Hippocampal formation (tissue), 2 donors: ENCODE results near the gene TPTE2.
"Not testable (repeated sequence)": the region's sequence is repeated elsewhere in the genome, so short reads cannot be mapped to it uniquely, and the experiment has no call there.

Source experiments
- DNase-seq, 2 donors: peaks; one replicate each; lab custom pipeline; 2025; lab: John Stamatoyannopoulos, UW

TPTE2 gene

GRCh38 chr13:19561127-19561582, at the start of gene TPTE2:
TSS of gene TPTE2 (minus strand) at chr13:19561532. CDS start at chr13:19503234, 58,298 bp downstream.
- not testable (repeated sequence) for DNase-seq

DNA sequence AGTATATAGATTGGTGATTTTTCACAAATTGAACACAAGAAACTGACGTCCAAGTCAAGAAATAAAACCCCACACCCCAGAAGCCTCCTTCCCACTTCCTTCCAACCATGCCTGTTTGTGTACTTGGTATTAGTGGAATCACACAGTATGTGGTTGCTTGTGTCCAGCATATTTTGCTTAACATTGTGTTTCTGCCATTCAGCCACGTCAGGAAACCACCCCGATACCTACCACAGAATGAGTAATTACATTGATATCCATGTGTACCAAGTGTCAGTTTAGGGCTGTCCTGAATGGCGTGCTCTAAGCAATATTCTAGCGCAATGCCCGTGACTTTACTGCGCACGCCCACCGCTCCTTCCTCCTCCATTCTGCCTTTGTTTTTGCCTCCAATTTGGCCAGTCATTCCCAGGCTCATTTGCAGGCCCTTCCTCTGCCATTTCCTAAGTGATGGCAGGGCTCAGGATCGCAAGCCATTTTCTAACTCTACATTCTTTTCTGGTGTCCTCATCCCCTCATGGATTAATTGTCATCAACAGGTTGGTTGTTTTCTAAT, 46.3 kb upstream of the TPTE2 start:
- no peak for DNase-seq

- no peak for DNase-seq
Measured at GRCh38 chr13:19606737-19607136, 45.4 kb upstream of the TPTE2 start.

GRCh38 chr13:19606152-19606551, 44.8 kb upstream of the TPTE2 start:
- DNase-seq, result no peak

DNA sequence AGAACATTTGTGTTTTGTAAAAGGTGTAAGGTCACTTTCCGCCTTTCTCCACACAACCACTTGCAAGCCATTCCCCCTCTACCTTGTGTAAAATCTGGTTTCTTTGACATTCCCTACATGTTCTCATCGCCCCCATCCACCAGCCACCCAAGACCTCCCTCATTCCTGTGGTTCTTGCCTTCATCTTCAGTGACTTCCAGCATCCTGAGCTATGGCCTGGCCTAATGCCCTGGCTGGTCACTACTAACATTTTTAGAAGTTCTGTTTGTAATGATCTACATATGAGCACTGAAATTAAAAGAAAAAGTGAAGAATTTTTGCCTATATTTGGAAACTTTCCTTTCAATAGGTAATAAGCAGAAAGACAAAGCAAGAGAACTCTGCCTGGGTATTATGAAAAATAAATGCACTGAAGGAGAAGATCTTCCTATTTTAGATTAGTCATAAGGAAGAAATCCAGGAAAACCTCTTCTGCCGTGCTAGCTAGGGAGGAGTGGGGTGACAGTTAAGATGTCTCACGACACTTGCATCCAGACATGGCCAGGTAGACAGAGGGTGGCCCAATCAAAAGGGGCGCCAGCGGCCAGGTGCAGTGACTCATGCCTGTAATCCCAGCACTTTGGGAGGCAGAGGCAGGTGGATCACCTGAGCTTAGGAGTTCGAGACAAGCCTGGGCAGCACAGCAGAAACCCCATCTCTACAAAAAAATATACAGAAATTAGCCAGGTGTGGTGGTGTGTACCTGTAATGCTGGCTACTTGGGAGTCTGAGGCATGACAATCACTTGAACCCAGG, 44.0 kb upstream of the TPTE2 start:
- DNase-seq, result no peak

DNA sequence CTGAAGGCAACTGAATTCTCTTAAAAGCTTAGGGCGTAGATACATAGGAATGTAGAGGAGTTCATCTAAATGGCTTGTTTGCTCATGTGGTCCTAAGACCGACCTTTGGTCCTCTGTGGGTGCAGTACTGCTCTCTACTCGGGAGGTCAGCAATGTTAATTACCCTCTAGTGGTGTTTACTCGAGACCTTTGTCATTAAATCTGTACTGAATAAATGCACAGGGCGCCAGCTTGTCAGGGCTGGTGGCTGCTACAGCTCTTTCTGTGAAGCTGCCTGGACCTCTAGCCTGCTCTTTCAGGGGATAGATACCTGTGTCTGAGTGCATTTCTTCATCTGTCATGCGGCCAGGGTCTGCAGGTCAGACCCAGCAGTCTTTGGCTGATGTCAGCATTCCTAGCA, 43.0 kb upstream of the TPTE2 start:
- no peak for DNase-seq

- no peak for DNase-seq
Measured at GRCh38 chr13:19601749-19602725, 40.7 kb upstream of the TPTE2 start.

DNA sequence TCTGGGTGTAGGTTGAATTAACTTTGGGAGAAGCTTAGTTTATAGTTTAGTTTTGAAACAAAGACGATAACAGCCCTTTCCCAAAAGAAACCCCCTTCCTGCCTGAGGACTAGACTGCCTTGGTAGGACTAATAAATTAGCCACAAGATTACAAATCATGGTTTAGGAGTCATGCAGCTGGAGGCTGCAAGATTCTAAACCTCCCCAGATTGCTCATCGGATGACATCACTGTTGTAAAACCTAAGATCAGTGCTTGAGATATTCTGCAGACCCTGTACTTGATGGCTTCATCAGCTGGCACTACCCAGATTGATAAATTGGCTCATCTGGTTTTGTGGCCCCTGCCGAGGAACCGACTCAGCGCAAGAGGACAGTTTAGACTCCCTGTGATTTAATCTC, 36.2 kb upstream of the TPTE2 start:
- DNase-seq, result no peak

- no peak for DNase-seq
Measured at GRCh38 chr13:19596960-19597361, 35.6 kb upstream of the TPTE2 start.

GRCh38 chr13:19596086-19596485, 34.8 kb upstream of the TPTE2 start:
- no peak for DNase-seq

DNA sequence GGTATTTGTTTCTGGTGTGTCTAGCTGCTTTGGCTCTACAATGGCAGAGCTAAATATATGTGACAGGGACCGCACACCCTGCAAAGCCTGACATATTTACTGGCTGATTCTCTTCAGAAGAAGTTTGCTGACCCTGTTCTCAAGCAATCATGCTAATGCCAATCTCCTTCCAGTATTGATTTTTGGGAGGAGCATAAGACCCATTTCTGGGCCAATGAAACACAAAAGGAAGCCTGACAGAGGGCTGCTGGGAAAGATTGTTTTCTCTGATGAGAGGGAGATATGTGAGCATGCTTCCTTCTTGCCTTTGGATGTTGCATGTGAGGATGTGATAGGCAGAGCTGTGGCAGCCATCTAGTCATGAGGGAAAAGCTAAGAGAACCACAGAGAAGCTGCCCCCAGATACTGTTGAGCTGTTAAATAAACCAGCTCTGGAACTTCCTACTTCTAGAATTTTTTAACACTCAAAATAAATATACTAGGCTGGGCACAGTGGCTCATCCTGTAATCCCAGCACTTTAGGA, 31.4 kb upstream of the TPTE2 start:
- DNase-seq, result no peak

- no peak for DNase-seq
Measured at GRCh38 chr13:19591864-19592263, 30.5 kb upstream of the TPTE2 start.

DNA sequence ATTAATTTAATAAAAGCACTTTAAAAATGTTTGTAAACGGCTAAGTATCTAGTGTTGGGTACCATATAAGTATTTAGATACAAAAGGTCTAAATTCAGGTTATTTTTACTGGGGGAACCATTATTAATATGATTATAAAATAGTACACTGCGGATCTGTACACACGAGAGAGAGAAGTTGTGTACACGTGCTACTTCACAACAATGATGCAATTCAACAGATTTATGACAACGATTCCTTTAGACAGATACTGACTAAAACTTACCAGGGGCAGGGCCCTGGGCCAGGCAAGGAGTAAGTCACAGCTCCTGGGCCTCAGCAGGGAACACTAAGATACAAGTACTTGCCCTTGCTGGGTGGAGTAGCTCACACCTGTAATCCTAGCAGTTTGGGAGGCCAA, 29.1 kb upstream of the TPTE2 start:
- DNase-seq, result no peak

GRCh38 chr13:19589312-19589711, 28.0 kb upstream of the TPTE2 start:
- no peak for DNase-seq

- DNase-seq, result peak in 1 of 2 donors; percentile 19
Measured at GRCh38 chr13:19587635-19588300, 26.4 kb upstream of the TPTE2 start.

- DNase-seq, result no peak
Measured at GRCh38 chr13:19586904-19587634, 25.7 kb upstream of the TPTE2 start.

DNA sequence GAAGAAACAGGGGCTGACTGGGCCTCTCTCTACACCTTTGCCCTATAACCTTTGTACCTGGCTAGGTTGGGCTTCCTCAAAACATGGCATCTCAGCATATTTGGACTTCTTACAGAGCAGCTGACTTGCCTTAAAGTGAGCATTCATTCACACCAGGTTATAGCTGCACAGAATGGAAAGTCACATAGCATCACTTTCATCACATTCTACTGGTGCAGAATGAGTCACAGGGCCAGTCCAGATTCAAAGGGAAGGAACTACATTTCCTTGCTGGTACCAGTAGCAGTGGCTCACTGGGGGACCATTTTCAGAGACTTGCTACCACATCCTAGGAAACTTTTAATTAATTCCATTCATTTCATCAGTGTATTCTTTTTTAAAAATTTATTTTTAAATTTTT, 20.3 kb upstream of the TPTE2 start:
- no peak for DNase-seq

GRCh38 chr13:19575230-19575629, 13.9 kb upstream of the TPTE2 start:
- DNase-seq, result no peak

- no peak for DNase-seq
Measured at GRCh38 chr13:19573120-19573716, 11.9 kb upstream of the TPTE2 start.

DNA sequence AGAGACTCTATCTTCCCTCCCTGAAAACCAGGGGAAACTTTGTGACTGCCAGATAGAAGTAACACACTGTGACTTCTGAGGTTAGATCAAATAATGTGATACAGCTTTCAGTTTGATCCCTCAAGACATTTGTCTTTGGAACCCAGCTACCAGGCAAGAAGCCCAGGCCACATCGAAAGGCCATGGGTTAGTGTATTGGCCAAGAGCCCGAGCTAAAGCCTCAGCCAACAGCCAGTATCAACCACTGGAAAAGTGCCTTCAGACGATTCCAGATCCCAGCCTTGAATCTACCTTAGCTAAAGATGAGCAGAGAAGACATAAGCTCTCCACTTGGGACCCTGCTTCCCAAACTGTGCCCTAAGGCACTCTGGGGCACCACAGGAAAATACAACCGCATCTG, 10.9 kb upstream of the TPTE2 start:
- no peak for DNase-seq
